Measurements from ENCODE around the gene CTNNAL1.

Gene CTNNAL1

DNA sequence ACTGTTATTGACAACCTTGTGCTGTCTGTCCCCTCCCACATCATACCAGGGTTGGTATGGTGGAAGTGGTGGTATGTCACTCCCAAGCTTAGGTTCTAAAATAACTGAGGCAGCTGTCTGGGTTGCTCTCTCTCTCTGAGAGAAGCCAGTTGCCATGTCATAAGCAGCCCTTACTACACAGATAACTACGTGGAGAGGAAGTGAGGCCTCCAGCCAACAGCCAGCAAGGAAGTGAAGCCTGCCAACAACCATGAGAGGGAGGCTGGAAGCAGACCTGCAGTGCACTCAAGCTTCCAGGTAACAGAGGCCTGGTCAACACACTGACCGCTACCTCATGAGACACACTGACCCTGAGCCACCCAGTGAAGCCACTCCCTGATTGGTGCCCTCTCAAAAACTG is 18.6 kb downstream of the CTNNAL1 start:
- no peaks in the 10 kb centered on the region for H3K9me2 ChIP-seq (ENCODE audit: low read depth, low read length)
- H3K36me3 ChIP-seq (ENCODE audit: insufficient read depth, low read length) = peaks cover 35% of the 10 kb centered on the region
- H2AFZ ChIP-seq (ENCODE audit: low read length) = no peak overlapping the region
- H3K4me2 ChIP-seq (ENCODE audit: low read length) = no peak overlapping the region
- TF ChIP-seq, protein P1, sequence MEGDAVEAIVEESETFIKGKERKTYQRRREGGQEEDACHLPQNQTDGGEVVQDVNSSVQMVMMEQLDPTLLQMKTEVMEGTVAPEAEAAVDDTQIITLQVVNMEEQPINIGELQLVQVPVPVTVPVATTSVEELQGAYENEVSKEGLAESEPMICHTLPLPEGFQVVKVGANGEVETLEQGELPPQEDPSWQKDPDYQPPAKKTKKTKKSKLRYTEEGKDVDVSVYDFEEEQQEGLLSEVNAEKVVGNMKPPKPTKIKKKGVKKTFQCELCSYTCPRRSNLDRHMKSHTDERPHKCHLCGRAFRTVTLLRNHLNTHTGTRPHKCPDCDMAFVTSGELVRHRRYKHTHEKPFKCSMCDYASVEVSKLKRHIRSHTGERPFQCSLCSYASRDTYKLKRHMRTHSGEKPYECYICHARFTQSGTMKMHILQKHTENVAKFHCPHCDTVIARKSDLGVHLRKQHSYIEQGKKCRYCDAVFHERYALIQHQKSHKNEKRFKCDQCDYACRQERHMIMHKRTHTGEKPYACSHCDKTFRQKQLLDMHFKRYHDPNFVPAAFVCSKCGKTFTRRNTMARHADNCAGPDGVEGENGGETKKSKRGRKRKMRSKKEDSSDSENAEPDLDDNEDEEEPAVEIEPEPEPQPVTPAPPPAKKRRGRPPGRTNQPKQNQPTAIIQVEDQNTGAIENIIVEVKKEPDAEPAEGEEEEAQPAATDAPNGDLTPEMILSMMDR (IDR thresholded peaks at IDR 0.05; ENCODE audit: low read length) = no peak
- TF ChIP-seq EZH2 (IDR thresholded peaks at IDR 0.05; ENCODE audit: borderline replicate concordance, low read length) = no peak
- H3K4me1 ChIP-seq (ENCODE audit: insufficient read depth, low read length, severe bottlenecking) = no peaks in the 10 kb centered on the region
- H3K9me3 ChIP-seq (ENCODE audit: low read length) = no peaks in the 10 kb centered on the region
- H3F3A ChIP-seq (ENCODE audit: insufficient read depth, low read length) = no peaks in the 10 kb centered on the region
- no peaks in the 10 kb centered on the region for H3K79me2 ChIP-seq (ENCODE audit: insufficient read depth, low read length)
- no peaks in the 10 kb centered on the region for H4K20me1 ChIP-seq (ENCODE audit: insufficient read depth, low read length)
- no peak overlapping the region for H3K27ac ChIP-seq (ENCODE audit: low read depth, low read length, poor library complexity, severe bottlenecking)
- H3K4me3 ChIP-seq (ENCODE audit: low read depth, low read length, poor library complexity, severe bottlenecking) = no peak overlapping the region
- no peak overlapping the region for H3K9ac ChIP-seq (ENCODE audit: low read length)
- no peaks in the 10 kb centered on the region for H3K27me3 ChIP-seq (ENCODE audit: insufficient read depth, low read length)

DNA sequence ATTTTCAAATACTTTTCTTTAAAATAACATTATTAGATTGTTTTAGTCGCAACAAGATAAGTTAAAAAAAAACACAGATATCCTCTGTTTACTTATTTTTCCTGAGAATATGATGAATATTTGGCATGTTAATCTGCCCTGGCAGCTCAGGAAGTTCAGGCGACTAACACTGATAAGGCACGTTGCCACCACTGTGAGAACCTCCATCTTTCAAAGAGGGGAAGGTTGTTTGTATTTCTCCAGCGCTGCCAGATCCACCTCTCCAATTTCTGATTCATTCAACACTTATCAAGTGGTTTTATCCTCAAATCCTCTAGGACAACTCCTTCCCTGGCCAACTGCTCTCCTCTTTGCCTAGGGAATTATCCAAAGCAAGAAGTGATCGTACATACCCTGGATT is 21.8 kb downstream of the CTNNAL1 start:
- TF ChIP-seq, protein P1 (IDR thresholded peaks at IDR 0.05; ENCODE audit: low read length) = no peak
- no peak for TF ChIP-seq EZH2 (IDR thresholded peaks at IDR 0.05; ENCODE audit: borderline replicate concordance, low read length)
- H3K4me3 ChIP-seq (ENCODE audit: low read depth, low read length, poor library complexity, severe bottlenecking) = no peak overlapping the region
- H3K4me1 ChIP-seq (ENCODE audit: insufficient read depth, low read length, severe bottlenecking) = no peaks in the 10 kb centered on the region
- H2AFZ ChIP-seq (ENCODE audit: low read length) = no peak overlapping the region
- H4K20me1 ChIP-seq (ENCODE audit: insufficient read depth, low read length) = no peaks in the 10 kb centered on the region
- no peak overlapping the region for H3K4me2 ChIP-seq (ENCODE audit: low read length)
- no peak overlapping the region for H3K9ac ChIP-seq (ENCODE audit: low read length)
- no peak overlapping the region for H3K27ac ChIP-seq (ENCODE audit: low read depth, low read length, poor library complexity, severe bottlenecking)
- H3K9me3 ChIP-seq (ENCODE audit: low read length) = no peaks in the 10 kb centered on the region
- no peaks in the 10 kb centered on the region for H3K9me2 ChIP-seq (ENCODE audit: low read depth, low read length)
- peaks cover 39% of the 10 kb centered on the region for H3K36me3 ChIP-seq (ENCODE audit: insufficient read depth, low read length)
- no peaks in the 10 kb centered on the region for H3F3A ChIP-seq (ENCODE audit: insufficient read depth, low read length)
- H3K79me2 ChIP-seq (ENCODE audit: insufficient read depth, low read length) = no peaks in the 10 kb centered on the region
- H3K27me3 ChIP-seq (ENCODE audit: insufficient read depth, low read length) = no peaks in the 10 kb centered on the region

DNA sequence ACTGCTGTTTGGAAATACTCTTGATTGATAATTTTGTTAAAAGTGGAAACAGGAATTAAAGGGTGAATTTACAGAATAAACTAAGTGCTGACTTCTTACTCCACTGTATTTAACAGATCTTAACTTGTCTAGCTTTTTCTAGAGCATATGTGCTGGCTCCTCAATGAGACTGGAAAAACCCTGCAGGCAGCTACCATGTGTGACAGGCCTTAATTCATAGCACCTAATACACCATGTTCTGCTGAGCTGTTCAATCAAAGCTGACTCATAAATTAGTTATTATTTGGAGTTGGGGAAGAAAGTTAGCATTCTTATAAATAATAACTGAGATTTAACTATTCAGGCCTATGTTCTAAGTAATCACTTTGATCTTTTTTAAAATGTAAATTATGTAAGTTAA is 29.4 kb downstream of the CTNNAL1 start:
- no peak overlapping the region for H3K4me3 ChIP-seq (ENCODE audit: low read depth, low read length, poor library complexity, severe bottlenecking)
- TF ChIP-seq, protein P1 (IDR thresholded peaks at IDR 0.05; ENCODE audit: low read length) = no peak
- no peak for TF ChIP-seq EZH2 (IDR thresholded peaks at IDR 0.05; ENCODE audit: borderline replicate concordance, low read length)
- no peaks in the 10 kb centered on the region for H3K9me3 ChIP-seq (ENCODE audit: low read length)

More for the DNA sequence above, 29.4 kb downstream of the CTNNAL1 start:
- Histone ChIP-seq H3F3A (ENCODE audit: insufficient read depth, low read length) (no peaks in the 10 kb centered on the region; the same call in 1 of the 2 replicates), H3K27ac (ENCODE audit: low read depth, low read length, poor library complexity, severe bottlenecking) (no peak overlapping the region), H3K9me2 (ENCODE audit: low read depth, low read length) (no peaks in the 10 kb centered on the region), H3K36me3 (ENCODE audit: insufficient read depth, low read length) (peaks cover 25% of the 10 kb centered on the region), H3K4me1 (ENCODE audit: insufficient read depth, low read length, severe bottlenecking) (no peaks in the 10 kb centered on the region), H2AFZ (ENCODE audit: low read length) (no peak overlapping the region), H3K9ac (ENCODE audit: low read length) (no peak overlapping the region), H3K4me2 (ENCODE audit: low read length) (no peak overlapping the region), H3K27me3 (ENCODE audit: insufficient read depth, low read length) (no peaks in the 10 kb centered on the region), H4K20me1 (ENCODE audit: insufficient read depth, low read length) (no peaks in the 10 kb centered on the region), H3K79me2 (ENCODE audit: insufficient read depth, low read length) (no peaks in the 10 kb centered on the region)

Data from OCI-LY1 (cell line).